PC-9 (cell line): ENCODE measurements around the gene APOH. TPM values are rescaled to one million over a fixed set of nuclear protein-coding genes. Genes with fewer than 3 reads are reported as not detected.

Source experiments
- BruUV-seq: library from RNA; stranded (reverse); fragments of 400-500 nt; replicated peaks from 2 replicates; lab custom pipeline; 2021; lab: Mats Ljungman, UMichigan
- CTCF ChIA-PET: fragments of 300-600 bp; sonication (Branson Sonifier 250); formaldehyde crosslinking; loops from one replicate; lab custom pipeline; 2022; ENCODE audit warnings: antibody characterized with exemption; lab: Charles Lee
- POLR2A ChIA-PET: fragments of 300-600 bp; sonication (Branson Sonifier 250); formaldehyde crosslinking; loops from one replicate; lab custom pipeline; 2022; ENCODE audit warnings: antibody characterized with exemption; ENCODE audit not compliant: unreplicated experiment; lab: Charles Lee
- DNase-seq, 2 experiments: peaks; one replicate each; pipeline versions ENCODE4 v3.0.0 to v3.0.0-alpha.2; 2015 to 2022; ENCODE audit warnings: mixed read lengths in 1 of 2
- H2AFZ ChIP-seq: fragments of 200-600 bp; sonication (generic); 2 replicates; pipeline ENCODE4 v1.8.1; 2017; ENCODE audit warnings: antibody characterized with exemption
- H3F3A ChIP-seq: fragments of 200-600 bp; sonication (generic); 2 replicates; pipeline ENCODE4 v1.8.1; 2017; ENCODE audit warnings: antibody characterized with exemption, mild to moderate bottlenecking, low read depth; ENCODE audit not compliant: insufficient read depth
- H3K27ac ChIP-seq: fragments of 200-600 bp; sonication (generic); 2 replicates; pipeline ENCODE4 v1.6.1; 2016; ENCODE audit warnings: mixed run types
- H3K27me3 ChIP-seq: fragments of 200-600 bp; sonication (generic); 2 replicates; pipeline ENCODE4 v1.6.1; 2016; ENCODE audit warnings: low read depth, mixed run types; ENCODE audit not compliant: insufficient read depth
- H3K36me3 ChIP-seq: fragments of 200-600 bp; sonication (generic); 2 replicates; pipeline ENCODE4 v1.6.1; 2016; ENCODE audit warnings: low read depth, mixed run types
- H3K4me1 ChIP-seq: fragments of 200-600 bp; sonication (generic); replicated peaks from 2 replicates; pipeline ENCODE4 v1.6.1; 2016; ENCODE audit warnings: mixed run types; ENCODE audit not compliant: insufficient read depth
- H3K4me2 ChIP-seq: fragments of 200-600 bp; sonication (generic); 2 replicates; pipeline ENCODE4 v1.6.1; 2017; ENCODE audit warnings: mixed run types
- H3K4me3 ChIP-seq: fragments of 200-600 bp; sonication (generic); 2 replicates; pipeline ENCODE4 v1.6.1; 2016; ENCODE audit warnings: mixed run types
- H3K79me2 ChIP-seq: fragments of 200-600 bp; sonication (generic); 2 replicates; pipeline ENCODE4 v1.6.1; 2017; ENCODE audit warnings: low read depth, mixed run types
- H3K9me2 ChIP-seq: fragments of 200-600 bp; sonication (generic); 2 replicates; pipeline ENCODE4 v1.8.1; 2017; ENCODE audit warnings: mild to moderate bottlenecking; ENCODE audit not compliant: insufficient read depth
- H3K9me3 ChIP-seq: fragments of 200-600 bp; sonication (generic); 2 replicates; pipeline ENCODE4 v1.8.1; 2016; ENCODE audit warnings: low read depth; ENCODE audit not compliant: insufficient read depth
- H4K20me1 ChIP-seq: fragments of 200-600 bp; sonication (generic); 2 replicates; pipeline ENCODE4 v1.8.1; 2017; ENCODE audit not compliant: insufficient read depth
- EZH2 ChIP-seq: fragments of 200-600 bp; sonication (generic); IDR thresholded peaks from 2 replicates; pipeline ENCODE4 v1.8.0; 2017; ENCODE audit warnings: antibody characterized with exemption, low read depth
- intact Hi-C: fragments of 100-400 bp; cut with micrococcal nuclease; formaldehyde crosslinking; loops from one replicate; pipeline ENCODE4 v1.10.0; 2022; ENCODE audit not compliant: unreplicated experiment
- total RNA-seq: library from RNA; stranded (reverse); gene quantifications from 2 replicates; pipeline ENCODE4 v1.2.3, GENCODE V29; 2021
- TF ChIP-seq, protein P1 (sequence below): fragments of 200-600 bp; sonication (generic); conservative IDR thresholded peaks from 2 replicates; pipeline ENCODE4 v1.6.1; 2017; ENCODE audit warnings: mixed run types, antibody characterized with exemption, mild to moderate bottlenecking, moderate library complexity

APOH gene
- total RNA-seq, 1 experiment from 2014 or later: not detected

DNA sequence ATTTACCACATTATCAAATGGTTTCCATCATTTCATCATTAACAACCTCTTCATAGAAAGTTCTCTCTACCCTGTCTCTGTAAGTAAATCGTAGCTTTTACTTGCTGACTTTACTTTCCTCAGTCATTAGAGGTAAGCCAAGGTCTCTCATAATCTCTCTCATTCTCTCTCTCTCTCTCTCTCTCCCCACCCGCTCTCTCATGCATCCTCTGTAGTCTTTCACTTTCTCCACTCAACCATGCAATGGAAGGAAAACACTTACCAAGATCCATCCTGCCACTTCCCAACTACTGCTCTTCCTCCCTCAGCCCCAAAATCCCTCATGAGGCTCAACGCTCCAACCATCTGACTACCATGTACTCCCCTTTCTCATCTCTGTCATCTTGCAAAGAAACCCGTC is 43.4 kb downstream of the APOH start:
- ChIA-PET POLR2A (no interaction called here), CTCF (no interaction called here)
- no peak for DNase-seq
- Histone ChIP-seq H3K9me3 (no peaks in the 10 kb centered on the region), H4K20me1 (no peaks in the 10 kb centered on the region), H3K4me1 (peaks cover 7% of the 10 kb centered on the region), H3K79me2 (no peaks in the 10 kb centered on the region), H3K4me2 (no peak overlapping the region), H2AFZ (no peak overlapping the region), H3K36me3 (no peaks in the 10 kb centered on the region), H3K27ac (no peak overlapping the region), H3K9me2 (no peaks in the 10 kb centered on the region), H3F3A (peaks cover 6% of the 10 kb centered on the region; the same call in 1 of the 2 replicates), H3K27me3 (no peaks in the 10 kb centered on the region), H3K4me3 (no peak overlapping the region)
- no TSS peak for BruUV-seq
- intact Hi-C loops: no loop called here
- TF ChIP-seq EZH2: no peak
- TF ChIP-seq, protein P1, sequence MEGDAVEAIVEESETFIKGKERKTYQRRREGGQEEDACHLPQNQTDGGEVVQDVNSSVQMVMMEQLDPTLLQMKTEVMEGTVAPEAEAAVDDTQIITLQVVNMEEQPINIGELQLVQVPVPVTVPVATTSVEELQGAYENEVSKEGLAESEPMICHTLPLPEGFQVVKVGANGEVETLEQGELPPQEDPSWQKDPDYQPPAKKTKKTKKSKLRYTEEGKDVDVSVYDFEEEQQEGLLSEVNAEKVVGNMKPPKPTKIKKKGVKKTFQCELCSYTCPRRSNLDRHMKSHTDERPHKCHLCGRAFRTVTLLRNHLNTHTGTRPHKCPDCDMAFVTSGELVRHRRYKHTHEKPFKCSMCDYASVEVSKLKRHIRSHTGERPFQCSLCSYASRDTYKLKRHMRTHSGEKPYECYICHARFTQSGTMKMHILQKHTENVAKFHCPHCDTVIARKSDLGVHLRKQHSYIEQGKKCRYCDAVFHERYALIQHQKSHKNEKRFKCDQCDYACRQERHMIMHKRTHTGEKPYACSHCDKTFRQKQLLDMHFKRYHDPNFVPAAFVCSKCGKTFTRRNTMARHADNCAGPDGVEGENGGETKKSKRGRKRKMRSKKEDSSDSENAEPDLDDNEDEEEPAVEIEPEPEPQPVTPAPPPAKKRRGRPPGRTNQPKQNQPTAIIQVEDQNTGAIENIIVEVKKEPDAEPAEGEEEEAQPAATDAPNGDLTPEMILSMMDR: no peak

DNA sequence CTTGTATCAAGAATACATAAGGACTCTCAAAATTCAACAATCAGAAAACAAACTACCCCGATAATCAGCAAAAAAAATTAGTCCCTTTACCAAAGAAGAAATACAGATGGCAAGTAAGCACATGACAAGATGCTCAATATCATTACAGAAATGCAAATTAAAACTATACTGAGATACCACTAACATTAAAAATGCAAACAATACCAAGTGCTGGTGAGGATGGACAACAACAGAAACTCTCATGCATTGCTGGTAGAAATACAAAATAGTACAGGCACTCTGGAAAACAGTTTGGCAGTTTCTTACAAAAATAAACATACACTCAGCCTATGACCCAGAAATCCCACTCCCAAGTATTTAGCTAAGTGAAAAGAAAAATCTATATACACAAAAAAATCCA is 44.8 kb downstream of the APOH start:
- H3K9me3 ChIP-seq: no peaks in the 10 kb centered on the region; the same call in 1 of the 2 replicates
- no peak overlapping the region for H3K4me3 ChIP-seq
- BruUV-seq: no TSS peak
- H3K4me1 ChIP-seq: no peaks in the 10 kb centered on the region
- no peaks in the 10 kb centered on the region for H3K27me3 ChIP-seq
- H2AFZ ChIP-seq: no peak overlapping the region
- no peaks in the 10 kb centered on the region for H3K9me2 ChIP-seq
- TF ChIP-seq, protein P1: no peak
- TF ChIP-seq EZH2: no peak
- H3K27ac ChIP-seq: no peak overlapping the region
- intact Hi-C loops: no loop called here
- ChIA-PET POLR2A (no interaction called here), CTCF (no interaction called here)
- no peak for DNase-seq
- no peak overlapping the region for H3K4me2 ChIP-seq
- no peaks in the 10 kb centered on the region for H4K20me1 ChIP-seq
- no peaks in the 10 kb centered on the region for H3K79me2 ChIP-seq
- no peaks in the 10 kb centered on the region for H3F3A ChIP-seq
- no peaks in the 10 kb centered on the region for H3K36me3 ChIP-seq

DNA sequence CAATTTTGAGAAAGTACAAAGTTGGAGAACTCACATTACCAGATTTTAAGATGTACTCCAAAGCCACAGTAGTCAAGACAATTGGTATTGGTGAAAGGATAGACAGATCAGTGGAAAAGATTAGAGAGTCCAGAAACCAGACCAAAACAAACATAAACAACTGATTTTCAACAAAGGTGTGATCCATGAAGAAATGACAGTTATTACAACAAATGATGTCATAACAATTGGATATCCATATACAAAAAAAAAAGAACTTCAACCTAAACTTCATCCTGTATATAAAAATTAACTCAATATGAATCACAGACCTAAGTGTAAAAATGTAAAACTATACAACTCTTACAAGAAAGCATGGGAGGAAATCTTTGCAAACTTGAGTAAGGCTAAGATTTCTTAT is 45.7 kb downstream of the APOH start:
- Histone ChIP-seq H3K36me3 (no peaks in the 10 kb centered on the region), H3K79me2 (no peaks in the 10 kb centered on the region), H3K4me3 (no peak overlapping the region), H3K27me3 (no peaks in the 10 kb centered on the region), H3F3A (no peaks in the 10 kb centered on the region), H3K4me2 (no peak overlapping the region), H3K4me1 (no peaks in the 10 kb centered on the region), H4K20me1 (no peaks in the 10 kb centered on the region), H3K9me2 (no peaks in the 10 kb centered on the region), H2AFZ (no peak overlapping the region), H3K9me3 (no peaks in the 10 kb centered on the region; the same call in 1 of the 2 replicates), H3K27ac (no peak overlapping the region)
- BruUV-seq: no TSS peak
- no peak for DNase-seq
- intact Hi-C loops: no loop called here
- TF ChIP-seq EZH2: no peak
- TF ChIP-seq, protein P1: no peak
- POLR2A ChIA-PET: no interaction called here
- CTCF ChIA-PET: no interaction called here
